ENCODE measurements around the gene STN1. TPM values are rescaled to one million over a fixed set of nuclear protein-coding genes. Genes with fewer than 3 reads are reported as not detected.

Gene STN1
- total RNA-seq, 1 experiment from 2014 or later, result 74.7 TPM

DNA sequence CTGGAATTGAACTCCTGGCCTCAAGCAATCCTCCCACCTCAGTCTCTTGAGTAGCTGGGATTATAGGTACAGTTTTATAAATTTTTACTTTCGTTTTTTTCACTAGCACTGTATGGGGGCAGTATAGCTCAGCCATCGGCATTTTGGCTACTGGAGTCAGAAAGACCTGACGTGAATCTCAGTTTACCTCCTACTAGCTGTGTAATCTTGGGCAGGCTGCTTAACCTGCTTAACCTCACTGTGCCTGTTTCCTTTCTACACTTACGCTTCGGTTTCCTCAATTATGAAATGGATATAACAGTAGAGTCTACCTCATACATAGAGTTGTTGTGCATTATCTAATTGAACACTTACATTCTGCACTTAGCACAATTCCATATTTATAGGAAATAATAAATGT is 16.7 kb downstream of the STN1 start:
- ChIA-PET CTCF (interaction anchor here (4.4 kb wide), 1 partner anchor 13 kb away, joined by 25 read pairs; no protein-coding TSS in a partner anchor), POLR2A (interaction anchor here (1.8 kb wide), 1 partner anchor 11 kb away, joined by 5 read pairs; no protein-coding TSS in a partner anchor), RAD21 (ENCODE audit: low non-redundant PET in 1 of 2, low total read pairs in 2 of 2, uncharacterized antibody in 2 of 2, unreplicated experiment in 2 of 2) (no interaction called here)
- H3K36me3 ChIP-seq (ENCODE audit: control insufficient read depth in 1 of 2, insufficient read depth in 2 of 2, low read length in 2 of 2), result peaks cover 15 to 29% of the 10 kb centered on the region in 2 experiments; a peak in 2 of 4 replicates
- no peak overlapping the region for H3K4me3 ChIP-seq (replicated peaks in 1 of 2; ENCODE audit: low read depth in 1 of 2, low read length in 2 of 2)
- peak overlapping the region; percentile 14; the same call in 1 of the 2 replicates for H3K4me2 ChIP-seq (ENCODE audit: low read length)
- ATAC-seq (no peak), DNase-seq (ENCODE audit: low read depth, low spot score) (no peak)
- no peak overlapping the region for H2AFZ ChIP-seq (ENCODE audit: low read depth, low read length, poor library complexity, severe bottlenecking)
- no peak overlapping the region for H3K27ac ChIP-seq (ENCODE audit: low read depth, low read length)
- no peaks in the 10 kb centered on the region for H3K9me2 ChIP-seq (ENCODE audit: insufficient read depth)
- H3K4me1 ChIP-seq (ENCODE audit: control insufficient read depth in 1 of 2, insufficient read depth in 2 of 2, low read length in 2 of 2), result peaks cover 56 to 57% of the 10 kb centered on the region in 2 experiments
- no peaks in the 10 kb centered on the region for H3K79me2 ChIP-seq (ENCODE audit: insufficient read depth, low read length)
- TF ChIP-seq ATF3 (IDR thresholded peaks at IDR 0.05) (no peak), CTCF (IDR thresholded peaks at IDR 0.05 in 2 of 3, conservative IDR thresholded peaks at IDR 0.05 in 1 of 3; ENCODE audit: borderline replicate concordance in 1 of 3, insufficient read depth in 1 of 3, low read depth in 2 of 3, low read length in 2 of 3) (0 out of 6 replicates have a peak, but pooled peaks of 1 of the 3 experiments have one; percentile 14), RAD21 (IDR thresholded peaks at IDR 0.05; ENCODE audit: low read depth) (peak; percentile 40; the same call in 1 of the 2 replicates)
- H3K27me3 ChIP-seq (ENCODE audit: insufficient read depth, low read length), result no peaks in the 10 kb centered on the region
- intact Hi-C loops (cut with micrococcal nuclease), result no loop called here
- H3K9me3 ChIP-seq (ENCODE audit: control insufficient read depth in 1 of 2, insufficient read depth in 1 of 2, low read depth in 1 of 2, low read length in 2 of 2), result no peaks in the 10 kb centered on the region
- H4K20me1 ChIP-seq (ENCODE audit: insufficient read depth), result no peaks in the 10 kb centered on the region
- BruUV-seq (replicated peaks), result no TSS peak
- no peak overlapping the region for H3K9ac ChIP-seq (ENCODE audit: low read length)

- intact Hi-C loops (cut with micrococcal nuclease), result loop anchor here (5.0 to 10.0 kb wide), 2 partner anchors 68 to 435 kb away; partner anchors contain the start of genes ITPRIP and SLK
- RAD21 ChIA-PET (ENCODE audit: low non-redundant PET in 1 of 2, low total read pairs in 2 of 2, uncharacterized antibody in 2 of 2, unreplicated experiment in 2 of 2), result no interaction called here
- Histone ChIP-seq H3K27ac (ENCODE audit: low read depth, low read length) (no peak overlapping the region), H3K9ac (ENCODE audit: low read length) (no peak overlapping the region), H3K36me3 (ENCODE audit: control insufficient read depth in 1 of 2, insufficient read depth in 2 of 2, low read length in 2 of 2) (peaks cover 10 to 19% of the 10 kb centered on the region in 2 experiments; a peak in 2 of 4 replicates), H3K4me1 (ENCODE audit: control insufficient read depth in 1 of 2, insufficient read depth in 2 of 2, low read length in 2 of 2) (peaks cover 72 to 76% of the 10 kb centered on the region in 2 experiments), H3K4me2 (ENCODE audit: low read length) (no peak overlapping the region), H3K4me3 (replicated peaks in 1 of 2; ENCODE audit: low read depth in 1 of 2, low read length in 2 of 2) (no peak overlapping the region), H3K27me3 (ENCODE audit: insufficient read depth, low read length) (no peaks in the 10 kb centered on the region), H3K79me2 (ENCODE audit: insufficient read depth, low read length) (no peaks in the 10 kb centered on the region), H2AFZ (ENCODE audit: low read depth, low read length, poor library complexity, severe bottlenecking) (no peak overlapping the region), H4K20me1 (ENCODE audit: insufficient read depth) (no peaks in the 10 kb centered on the region), H3K9me3 (ENCODE audit: control insufficient read depth in 1 of 2, insufficient read depth in 1 of 2, low read depth in 1 of 2, low read length in 2 of 2) (no peaks in the 10 kb centered on the region), H3K9me2 (ENCODE audit: insufficient read depth) (no peaks in the 10 kb centered on the region)
- POLR2A ChIA-PET, result interaction anchor here (0.9 to 1.1 kb wide), 2 partner anchors 11 to 20 kb away, joined by 3 to 4 read pairs; no protein-coding TSS in a partner anchor
- no TSS peak for BruUV-seq (replicated peaks)
- ATAC-seq (no peak), DNase-seq (ENCODE audit: low read depth, low spot score) (no peak)
- CTCF ChIA-PET, result interaction anchor here (1.2 to 4.4 kb wide), 4 partner anchors 8 to 222 kb away, joined by 3 to 25 read pairs (median 4); partner anchors contain the start of gene SFR1
- no peak for TF ChIP-seq EGR1 (IDR thresholded peaks at IDR 0.05; ENCODE audit: low read depth)
- no peak for TF ChIP-seq EZH2 (IDR thresholded peaks at IDR 0.05)
- TF ChIP-seq CTCF (IDR thresholded peaks at IDR 0.05 in 2 of 3, conservative IDR thresholded peaks at IDR 0.05 in 1 of 3; ENCODE audit: borderline replicate concordance in 1 of 3, insufficient read depth in 1 of 3, low read depth in 2 of 3, low read length in 2 of 3), result no peak
- TF ChIP-seq CEBPB (IDR thresholded peaks at IDR 0.05; ENCODE audit: low read depth), result no peak
- no peak for TF ChIP-seq ELF1 (IDR thresholded peaks at IDR 0.05; ENCODE audit: borderline replicate concordance, low read depth)
- no peak for TF ChIP-seq POLR2A (IDR thresholded peaks at IDR 0.05; ENCODE audit: borderline replicate concordance, extremely low read depth, insufficient read depth, insufficient read length)
- TF ChIP-seq ATF3 (IDR thresholded peaks at IDR 0.05), result no peak
- no peak for TF ChIP-seq TCF7L2 (IDR thresholded peaks at IDR 0.05; ENCODE audit: borderline replicate concordance, extremely low read depth, insufficient read depth, insufficient read length)
- no peak for TF ChIP-seq YY1 (IDR thresholded peaks at IDR 0.05; ENCODE audit: extremely low read depth, insufficient replicate concordance, low read depth, low read length)
- no peak for TF ChIP-seq JUND (IDR thresholded peaks at IDR 0.05)
- no peak for TF ChIP-seq CBX3 (IDR thresholded peaks at IDR 0.05; ENCODE audit: low read depth)
- no peak for TF ChIP-seq POLR2AphosphoS5 (IDR thresholded peaks at IDR 0.05; ENCODE audit: low read depth, low read length)
Measured at GRCh38 chr10:103899312-103899711, 18.7 kb downstream of the STN1 start.
